WTC11 (cell line): ENCODE data around the gene EPN2. TPM values are rescaled to one million over a fixed set of nuclear protein-coding genes. Genes with fewer than 3 reads are reported as not detected.

Experiments used
- ATAC-seq: fragments of 200-7000 bp; cut with Tn5 transposase; 2 replicates; pipeline ENCODE4 v1.10.0; 2021; ENCODE audit warnings: mild to moderate bottlenecking, moderate library complexity
- CTCF ChIA-PET: fragments of 300-600 bp; sonication (Branson Sonifier 250); formaldehyde crosslinking; loops from one replicate; lab custom pipeline; 2021; ENCODE audit warnings: antibody characterized with exemption; lab: Charles Lee
- POLR2A ChIA-PET: fragments of 350-600 bp; sonication (Branson Sonifier 250); formaldehyde crosslinking; loops from one replicate; lab custom pipeline; 2021; ENCODE audit warnings: antibody characterized with exemption; lab: Charles Lee
- DNase-seq: peaks from one replicate; pipeline ENCODE4 v3.0.0; 2021; ENCODE audit warnings: low spot score
- H3K27ac Mint-ChIP-seq: 2 replicates; pipeline ENCODE4 v1.8.0; 2021; ENCODE audit warnings: mixed read lengths
- H3K27me3 Mint-ChIP-seq: 2 replicates; pipeline ENCODE4 v1.8.0; 2021; ENCODE audit warnings: low read depth, mild to moderate bottlenecking, moderate library complexity, mixed read lengths
- H3K36me3 Mint-ChIP-seq: 2 replicates; pipeline ENCODE4 v1.8.0; 2021; ENCODE audit warnings: mixed read lengths
- H3K4me1 Mint-ChIP-seq: 2 replicates; pipeline ENCODE4 v1.8.0; 2022; ENCODE audit warnings: mixed read lengths
- H3K4me3 Mint-ChIP-seq: 2 replicates; pipeline ENCODE4 v1.8.0; 2021; ENCODE audit warnings: mild to moderate bottlenecking, moderate library complexity, mixed read lengths
- H3K9me3 Mint-ChIP-seq: 2 replicates; pipeline ENCODE4 v1.8.0; 2021; ENCODE audit warnings: mixed read lengths
- ATF2 ChIP-seq: sonication (generic); formaldehyde crosslinking; IDR thresholded peaks from 2 replicates; pipeline ENCODE4 v1.8.1; 2022; ENCODE audit warnings: low read depth, missing genetic modification reagents, borderline replicate concordance
- ESRRA ChIP-seq: sonication (generic); formaldehyde crosslinking; IDR thresholded peaks from 2 replicates; pipeline ENCODE4 v1.8.1; 2022; ENCODE audit warnings: mild to moderate bottlenecking, missing genetic modification reagents, borderline replicate concordance
- MXD4 ChIP-seq: fragments of 250-450 bp; sonication (Bioruptor Pico); IDR thresholded peaks from 2 replicates; pipeline ENCODE4 v1.8.0; 2021; ENCODE audit warnings: mild to moderate bottlenecking, moderate library complexity, borderline replicate concordance
- SOX15 ChIP-seq: fragments of 250-450 bp; sonication (Bioruptor Pico); IDR thresholded peaks from 2 replicates; pipeline ENCODE4 v1.9.0; 2021; ENCODE audit warnings: mild to moderate bottlenecking
- SP1 ChIP-seq: sonication (generic); formaldehyde crosslinking; conservative IDR thresholded peaks from 2 replicates; pipeline ENCODE4 v1.8.1; 2022; ENCODE audit warnings: missing genetic modification reagents
- ZBTB21 ChIP-seq: sonication (generic); formaldehyde crosslinking; IDR thresholded peaks from 2 replicates; pipeline ENCODE4 v1.8.1; 2023; ENCODE audit warnings: mild to moderate bottlenecking, missing genetic modification reagents, borderline replicate concordance
- ZNF121 ChIP-seq: sonication (generic); formaldehyde crosslinking; IDR thresholded peaks from 2 replicates; pipeline ENCODE4 v1.8.0; 2023; ENCODE audit warnings: missing genetic modification reagents
- ZNF219 ChIP-seq: sonication (generic); formaldehyde crosslinking; IDR thresholded peaks from 2 replicates; pipeline ENCODE4 v1.8.0; 2023; ENCODE audit warnings: missing genetic modification reagents, mild to moderate bottlenecking, borderline replicate concordance
- total RNA-seq: library from RNA; stranded (reverse); gene quantifications from 3 replicates; pipeline ENCODE4 v1.2.3, GENCODE V29; 2021
- TF ChIP-seq, protein P1 (sequence below): sonication (generic); formaldehyde crosslinking; IDR thresholded peaks from 2 replicates; pipeline ENCODE4 v1.8.0; 2022; ENCODE audit warnings: mild to moderate bottlenecking, missing genetic modification reagents
- TF ChIP-seq, protein P2 (sequence below): fragments of 250-450 bp; sonication (Bioruptor Pico); IDR thresholded peaks from 2 replicates; pipeline ENCODE4 v1.9.0; 2021; ENCODE audit warnings: mild to moderate bottlenecking, borderline replicate concordance
- TF ChIP-seq, protein P3 (sequence below): sonication (generic); formaldehyde crosslinking; IDR thresholded peaks from 2 replicates; pipeline ENCODE4 v1.8.1; 2022; ENCODE audit warnings: missing genetic modification reagents, borderline replicate concordance

The EPN2 gene
- total RNA-seq, 1 experiment from 2014 or later = 48.8 TPM

DNA sequence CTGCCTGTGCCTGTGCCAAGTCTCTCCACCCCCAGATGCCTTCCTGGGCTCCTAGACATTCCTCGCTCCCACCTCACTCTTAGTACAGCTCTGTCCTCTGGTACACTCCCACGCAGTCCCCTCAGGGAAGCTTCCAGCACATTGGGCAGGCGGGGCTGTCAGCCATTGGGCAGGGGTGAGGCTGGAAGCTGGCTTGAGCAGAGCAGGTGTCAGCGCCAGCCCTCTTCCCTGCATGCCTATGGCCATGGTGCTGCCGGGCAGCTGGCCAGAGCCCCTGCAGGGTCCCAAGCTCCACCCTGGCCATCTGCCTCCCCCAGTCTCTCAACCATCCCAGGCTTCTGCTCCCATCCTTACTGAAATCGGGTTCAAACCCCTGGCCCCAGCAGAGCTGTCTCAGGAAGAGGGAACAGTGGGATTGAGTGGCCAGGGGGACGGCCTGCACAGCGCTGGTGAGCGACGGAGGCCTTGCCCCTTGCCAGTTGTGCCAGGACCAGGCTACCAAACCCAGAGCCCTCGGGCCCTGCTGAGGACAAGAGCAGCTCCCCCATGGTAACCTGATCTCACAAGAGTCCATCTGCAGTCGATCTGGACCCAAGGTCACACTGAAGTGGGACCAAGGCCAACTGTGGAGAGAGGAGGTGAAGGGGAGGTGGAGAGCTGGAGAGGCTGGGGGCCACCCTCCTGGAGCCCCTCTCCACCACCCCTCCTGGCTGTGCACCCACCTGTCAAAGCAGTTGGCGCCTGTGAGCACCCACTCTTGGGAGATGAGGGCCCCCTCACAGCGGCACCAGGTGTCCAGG, 127.7 kb downstream of the EPN2 start:
- TF ChIP-seq, protein P1, sequence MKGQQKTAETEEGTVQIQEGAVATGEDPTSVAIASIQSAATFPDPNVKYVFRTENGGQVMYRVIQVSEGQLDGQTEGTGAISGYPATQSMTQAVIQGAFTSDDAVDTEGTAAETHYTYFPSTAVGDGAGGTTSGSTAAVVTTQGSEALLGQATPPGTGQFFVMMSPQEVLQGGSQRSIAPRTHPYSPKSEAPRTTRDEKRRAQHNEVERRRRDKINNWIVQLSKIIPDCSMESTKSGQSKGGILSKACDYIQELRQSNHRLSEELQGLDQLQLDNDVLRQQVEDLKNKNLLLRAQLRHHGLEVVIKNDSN = no peak
- TF ChIP-seq, protein P2, sequence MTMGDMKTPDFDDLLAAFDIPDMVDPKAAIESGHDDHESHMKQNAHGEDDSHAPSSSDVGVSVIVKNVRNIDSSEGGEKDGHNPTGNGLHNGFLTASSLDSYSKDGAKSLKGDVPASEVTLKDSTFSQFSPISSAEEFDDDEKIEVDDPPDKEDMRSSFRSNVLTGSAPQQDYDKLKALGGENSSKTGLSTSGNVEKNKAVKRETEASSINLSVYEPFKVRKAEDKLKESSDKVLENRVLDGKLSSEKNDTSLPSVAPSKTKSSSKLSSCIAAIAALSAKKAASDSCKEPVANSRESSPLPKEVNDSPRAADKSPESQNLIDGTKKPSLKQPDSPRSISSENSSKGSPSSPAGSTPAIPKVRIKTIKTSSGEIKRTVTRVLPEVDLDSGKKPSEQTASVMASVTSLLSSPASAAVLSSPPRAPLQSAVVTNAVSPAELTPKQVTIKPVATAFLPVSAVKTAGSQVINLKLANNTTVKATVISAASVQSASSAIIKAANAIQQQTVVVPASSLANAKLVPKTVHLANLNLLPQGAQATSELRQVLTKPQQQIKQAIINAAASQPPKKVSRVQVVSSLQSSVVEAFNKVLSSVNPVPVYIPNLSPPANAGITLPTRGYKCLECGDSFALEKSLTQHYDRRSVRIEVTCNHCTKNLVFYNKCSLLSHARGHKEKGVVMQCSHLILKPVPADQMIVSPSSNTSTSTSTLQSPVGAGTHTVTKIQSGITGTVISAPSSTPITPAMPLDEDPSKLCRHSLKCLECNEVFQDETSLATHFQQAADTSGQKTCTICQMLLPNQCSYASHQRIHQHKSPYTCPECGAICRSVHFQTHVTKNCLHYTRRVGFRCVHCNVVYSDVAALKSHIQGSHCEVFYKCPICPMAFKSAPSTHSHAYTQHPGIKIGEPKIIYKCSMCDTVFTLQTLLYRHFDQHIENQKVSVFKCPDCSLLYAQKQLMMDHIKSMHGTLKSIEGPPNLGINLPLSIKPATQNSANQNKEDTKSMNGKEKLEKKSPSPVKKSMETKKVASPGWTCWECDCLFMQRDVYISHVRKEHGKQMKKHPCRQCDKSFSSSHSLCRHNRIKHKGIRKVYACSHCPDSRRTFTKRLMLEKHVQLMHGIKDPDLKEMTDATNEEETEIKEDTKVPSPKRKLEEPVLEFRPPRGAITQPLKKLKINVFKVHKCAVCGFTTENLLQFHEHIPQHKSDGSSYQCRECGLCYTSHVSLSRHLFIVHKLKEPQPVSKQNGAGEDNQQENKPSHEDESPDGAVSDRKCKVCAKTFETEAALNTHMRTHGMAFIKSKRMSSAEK (CRISPR knock-in tag) = no peak
- TF ChIP-seq, protein P3, sequence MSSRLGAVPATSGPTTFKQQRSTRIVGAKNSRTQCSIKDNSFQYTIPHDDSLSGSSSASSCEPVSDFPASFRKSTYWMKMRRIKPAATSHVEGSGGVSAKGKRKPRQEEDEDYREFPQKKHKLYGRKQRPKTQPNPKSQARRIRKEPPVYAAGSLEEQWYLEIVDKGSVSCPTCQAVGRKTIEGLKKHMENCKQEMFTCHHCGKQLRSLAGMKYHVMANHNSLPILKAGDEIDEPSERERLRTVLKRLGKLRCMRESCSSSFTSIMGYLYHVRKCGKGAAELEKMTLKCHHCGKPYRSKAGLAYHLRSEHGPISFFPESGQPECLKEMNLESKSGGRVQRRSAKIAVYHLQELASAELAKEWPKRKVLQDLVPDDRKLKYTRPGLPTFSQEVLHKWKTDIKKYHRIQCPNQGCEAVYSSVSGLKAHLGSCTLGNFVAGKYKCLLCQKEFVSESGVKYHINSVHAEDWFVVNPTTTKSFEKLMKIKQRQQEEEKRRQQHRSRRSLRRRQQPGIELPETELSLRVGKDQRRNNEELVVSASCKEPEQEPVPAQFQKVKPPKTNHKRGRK (CRISPR knock-in tag) = no peak
- TF ChIP-seq SOX15 (CRISPR knock-in tag) (no peak), SP1 (CRISPR knock-in tag) (no peak), ESRRA (CRISPR knock-in tag) (no peak), ATF2 (CRISPR knock-in tag) (0 out of 2 replicates have a peak, but pooled peaks have one; percentile 35)
- ChIA-PET POLR2A (interaction anchor here (0.6 to 1.1 kb wide), 2 partner anchors 13 to 397 kb away, joined by 3 to 7 read pairs; partner anchors contain the start of gene MAPK7), CTCF (interaction anchor here (0.8 to 5.4 kb wide), 11 partner anchors 13 to 402 kb away, joined by 3 to 91 read pairs (median 10); partner anchors contain the start of genes MAPK7 and MFAP4)
- no peak for DNase-seq
- no peak overlapping the region for H3K27ac Mint-ChIP-seq
- no peak for ATAC-seq
- no peaks in the 10 kb centered on the region for H3K27me3 Mint-ChIP-seq
- 0 out of 2 replicates have a peak, but pooled peaks cover 2% of the 10 kb centered on the region for H3K36me3 Mint-ChIP-seq
- H3K9me3 Mint-ChIP-seq = no peaks in the 10 kb centered on the region
- H3K4me1 Mint-ChIP-seq = peaks cover 22% of the 10 kb centered on the region
- H3K4me3 Mint-ChIP-seq = no peak overlapping the region

DNA sequence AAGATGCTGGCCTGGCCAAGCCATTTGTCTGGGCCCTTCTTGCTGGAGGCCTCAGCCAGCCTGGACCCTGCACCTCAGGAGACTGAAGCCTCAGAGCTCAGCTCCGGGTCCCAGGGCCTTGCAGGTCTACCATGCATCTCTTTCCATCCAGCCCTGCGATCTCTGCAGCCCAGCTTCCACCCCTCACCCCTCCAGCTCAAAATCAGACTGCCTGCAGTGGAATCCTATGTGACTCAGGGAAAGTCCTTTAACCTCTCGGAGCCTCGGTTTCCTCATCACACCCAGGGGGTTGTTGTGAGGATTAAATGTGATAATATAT, 128.3 kb downstream of the EPN2 start:
- Mint-ChIP-seq H3K4me3 (no peak overlapping the region), H3K27me3 (no peaks in the 10 kb centered on the region), H3K36me3 (0 out of 2 replicates have a peak, but pooled peaks cover 2% of the 10 kb centered on the region), H3K9me3 (no peaks in the 10 kb centered on the region), H3K27ac (no peak overlapping the region), H3K4me1 (peaks cover 22% of the 10 kb centered on the region)
- ChIA-PET POLR2A (interaction anchor here (0.6 to 1.1 kb wide), 2 partner anchors 13 to 397 kb away, joined by 3 to 7 read pairs; partner anchors contain the start of gene MAPK7), CTCF (interaction anchor here (0.8 to 5.4 kb wide), 9 partner anchors 12 to 281 kb away, joined by 3 to 91 read pairs (median 10); partner anchors contain the start of genes MAPK7 and MFAP4)
- DNase-seq (no peak), ATAC-seq (no peak)
- no peak for TF ChIP-seq ZNF219
- TF ChIP-seq ZBTB21 (CRISPR knock-in tag) = no peak
- no peak for TF ChIP-seq MXD4 (CRISPR knock-in tag)
- TF ChIP-seq ZNF121 = no peak
- TF ChIP-seq SOX15 (CRISPR knock-in tag) = no peak
